A549 (cell line): ENCODE data around the gene DAZAP1. TPM values are rescaled to one million over a fixed set of nuclear protein-coding genes. Genes with fewer than 3 reads are reported as not detected.

Experiments used
- ATAC-seq, 2 experiments: fragments of 200-7000 bp in 1 of 2; fragments of >200 bp in 1 of 2; cut with Nextera tagmentation in 1 of 2; cut with Tn5 transposase in 1 of 2; 3 replicates each; pipeline versions ENCODE4 v1.8.0 to v1.9.1; 2018 to 2020; ENCODE audit warnings: mild to moderate bottlenecking in 1 of 2, moderate library complexity in 1 of 2
- CTCF ChIA-PET: fragments of 300-600 bp; sonication (Branson Sonifier 250); formaldehyde crosslinking; extraction: SDS; loops from one replicate; lab custom pipeline; 2021; ENCODE audit warnings: antibody characterized with exemption, inconsistent platforms; lab: Yijun Ruan, JAX
- POLR2A ChIA-PET: fragments of 350-600 bp; formaldehyde crosslinking; extraction: SDS; loops from one replicate; lab custom pipeline; 2021; ENCODE audit warnings: antibody characterized with exemption, inconsistent platforms; lab: Yijun Ruan, JAX
- DNase-seq, 2 experiments: peaks; one replicate each; pipeline versions ENCODE4 v3.0.0 to v3.0.0-alpha.2; 2011 to 2016; ENCODE audit warnings: low read depth in 1 of 2, low spot score in 1 of 2
- FAIRE-seq: peaks from 2 replicates; lab custom pipeline; 2011; peaks lifted over from hg19 to GRCh38; lab: Jason Lieb, UNC
- H3K27ac ChIP-seq, 2 experiments: fragments of >200 bp; sonication (Bioruptor Twin); formaldehyde crosslinking; 3 replicates each; pipeline ENCODE4 v1.5.1; 2016 to 2017
- H3K4me1 ChIP-seq: fragments of >200 bp; sonication (Bioruptor Twin); formaldehyde crosslinking; 3 replicates; pipeline ENCODE4 v1.6.1; 2016
- H3K4me2 ChIP-seq: fragments of >200 bp; sonication (Bioruptor Twin); formaldehyde crosslinking; 3 replicates; pipeline ENCODE4 v1.6.1; 2016
- H3K4me3 ChIP-seq: fragments of >200 bp; sonication (Bioruptor Twin); formaldehyde crosslinking; 3 replicates; pipeline ENCODE4 v1.5.1; 2016
- H3K9me3 ChIP-seq: fragments of >200 bp; sonication (Bioruptor Twin); formaldehyde crosslinking; 3 replicates; pipeline ENCODE4 v1.6.1; 2016
- BCL3 ChIP-seq: fragments of >200 bp; sonication (Bioruptor Twin); formaldehyde crosslinking; IDR thresholded peaks from 3 replicates; pipeline ENCODE4 v1.6.1; 2016
- BHLHE40 ChIP-seq: IDR thresholded peaks from 2 replicates; pipeline ENCODE4 v1.6.1; 2012; ENCODE audit warnings: low read depth, low read length, inconsistent platforms
- CBX2 ChIP-seq: fragments of 200-600 bp; sonication (generic); IDR thresholded peaks from 2 replicates; pipeline ENCODE4 v1.6.1; 2016; ENCODE audit warnings: low read depth, mild to moderate bottlenecking, borderline replicate concordance
- CBX8 ChIP-seq: fragments of 200-600 bp; sonication (generic); IDR thresholded peaks from 2 replicates; pipeline ENCODE4 v1.6.1; 2016
- CEBPB ChIP-seq, 2 experiments: fragments of >200 bp in 1 of 2; sonication (Bioruptor Twin) in 1 of 2; formaldehyde crosslinking in 1 of 2; IDR thresholded peaks; 2 replicates each; pipeline ENCODE4 v1.6.1; 2012 to 2016
- CTCF ChIP-seq: fragments of >200 bp; sonication (Bioruptor Twin); formaldehyde crosslinking; IDR thresholded peaks from 3 replicates; pipeline ENCODE4 v1.5.1; 2016
- ELK1 ChIP-seq: fragments of 150-350 bp; IDR thresholded peaks from 2 replicates; pipeline ENCODE4 v1.6.1; 2014; ENCODE audit warnings: low read depth, mild to moderate bottlenecking, low read length
- EP300 ChIP-seq, 2 experiments: fragments of >200 bp; sonication (Bioruptor Twin); formaldehyde crosslinking; IDR thresholded peaks; 2 replicates in 1 of 2; 3 replicates in 1 of 2; pipeline ENCODE4 v1.6.1; 2016 to 2017
- ESRRA ChIP-seq: fragments of 150-350 bp; IDR thresholded peaks from 2 replicates; pipeline ENCODE4 v1.6.1; 2014; ENCODE audit warnings: mild to moderate bottlenecking, low read length, borderline replicate concordance
- FOXS1 ChIP-seq: fragments of 250-450 bp; sonication (Bioruptor Pico); IDR thresholded peaks from 2 replicates; pipeline ENCODE4 v1.5.0; 2020; ENCODE audit warnings: mild to moderate bottlenecking, moderate library complexity
- GATA3 ChIP-seq: IDR thresholded peaks from 2 replicates; pipeline ENCODE4 v1.6.1; 2012; ENCODE audit warnings: borderline replicate concordance
- HEYL ChIP-seq: fragments of 250-450 bp; sonication (Bioruptor Pico); IDR thresholded peaks from 2 replicates; pipeline ENCODE4 v1.8.0; 2021; ENCODE audit warnings: mild to moderate bottlenecking, moderate library complexity
- HOXA7 ChIP-seq: fragments of 250-450 bp; sonication (Bioruptor Pico); IDR thresholded peaks from 2 replicates; pipeline ENCODE4 v1.5.0; 2020; ENCODE audit warnings: mild to moderate bottlenecking, moderate library complexity
- JUNB ChIP-seq: fragments of >200 bp; sonication (Bioruptor Twin); formaldehyde crosslinking; IDR thresholded peaks from 2 replicates; pipeline ENCODE4 v1.6.1; 2016
- KDM1A ChIP-seq: fragments of 200-600 bp; sonication (generic); IDR thresholded peaks from 2 replicates; pipeline ENCODE4 v1.6.1; 2016; ENCODE audit warnings: low read depth, mild to moderate bottlenecking
- MAFK ChIP-seq: fragments of 450-650 bp; IDR thresholded peaks from 2 replicates; pipeline ENCODE4 v1.6.1; 2014; ENCODE audit not compliant: partially characterized antibody
- PHF8 ChIP-seq: fragments of 200-600 bp; sonication (generic); IDR thresholded peaks from 2 replicates; pipeline ENCODE4 v1.6.1; 2016; ENCODE audit warnings: low read depth, mild to moderate bottlenecking, antibody characterized with exemption, moderate library complexity, borderline replicate concordance
- POLR2AphosphoS2 ChIP-seq: conservative IDR thresholded peaks from 2 replicates; pipeline ENCODE4 v1.6.1; 2012; ENCODE audit warnings: low read length, improper control_type of control experiment, inconsistent platforms
- RARB ChIP-seq: fragments of 250-450 bp; sonication (Bioruptor Pico); IDR thresholded peaks from 2 replicates; pipeline ENCODE4 v1.8.0; 2021; ENCODE audit warnings: mild to moderate bottlenecking, moderate library complexity
- RCOR1 ChIP-seq: fragments of 150-350 bp; IDR thresholded peaks from 2 replicates; pipeline ENCODE4 v1.6.1; 2014; ENCODE audit warnings: antibody characterized with exemption, low read length, low read depth
- ZFP36 ChIP-seq: fragments of 450-650 bp; IDR thresholded peaks from 2 replicates; pipeline ENCODE4 v1.6.1; 2014; ENCODE audit warnings: borderline replicate concordance; ENCODE audit not compliant: partially characterized antibody
- ZSCAN20 ChIP-seq: fragments of 250-450 bp; sonication (Bioruptor Pico); IDR thresholded peaks from 2 replicates; pipeline ENCODE4 v1.8.0; 2022; ENCODE audit warnings: mild to moderate bottlenecking, moderate library complexity
- WGBS: methylation state at CpG from one replicate; pipeline ENCODE4 v1.1.6; 2017; ENCODE audit errors: missing lambda C conversion rate; 5-methylcytosine and 5-hydroxymethylcytosine counted together
- polyA plus RNA-seq, 4 experiments: library from polyadenylated mRNA; depleted of rRNA in 3 of 4; stranded (reverse); fragments of >200 nt; fragmentation: RNase III in 1 of 4; extraction: RNeasy Plus Mini Kit Qiagen cat#74134 plus additional on column Dnase treatment in 1 of 4; gene quantifications; 2 replicates in 3 of 4; 3 replicates in 1 of 4; pipeline ENCODE4 v1.2.3, GENCODE V29; 2011 to 2017

Gene DAZAP1
- polyA plus RNA-seq, 2 of the 4 experiments (the other 2 are of a cell fraction): 58.9 to 86.3 TPM

GRCh38 chr19:1453525-1454364 is 46.4 kb downstream of the DAZAP1 start:
- H3K4me2 ChIP-seq: 0 out of 3 replicates have a peak overlapping the region, but pooled peaks have one; percentile 10
- H3K9me3 ChIP-seq: no peaks in the 10 kb centered on the region
- H3K4me1 ChIP-seq: peaks cover 13% of the 10 kb centered on the region; the same call in 2 of the 3 replicates
- POLR2A ChIA-PET: interaction anchor here (0.7 to 0.9 kb wide), 2 partner anchors 8 to 60 kb away, joined by 3 read pairs; no protein-coding TSS in a partner anchor
- CTCF ChIA-PET: interaction anchor here (0.8 to 4.4 kb wide), 5 partner anchors 9 to 211 kb away, joined by 3 to 34 read pairs (median 3); no protein-coding TSS in a partner anchor
- H3K4me3 ChIP-seq: no peak overlapping the region
- no peak overlapping the region for H3K27ac ChIP-seq
- peak in 1 of 2 experiments; percentile 64 for DNase-seq
- ATAC-seq: peak; percentile 9 to 48; a peak in 5 of 6 replicates
- no peak for FAIRE-seq
- TF ChIP-seq RCOR1 (no peak), HOXA7 (no peak), HEYL (no peak), GATA3 (no peak)
- 68% methylated on average over 7 of the region's 33 CpGs for WGBS

- WGBS: 41% methylated on average over 19 of the region's 22 CpGs
- ChIA-PET POLR2A (no interaction called here), CTCF (interaction anchor here (0.6 to 4.4 kb wide), 3 partner anchors 10 to 59 kb away, joined by 3 to 34 read pairs (median 3); no protein-coding TSS in a partner anchor)
- ATAC-seq: no peak; a peak in 2 of 6 replicates
- Histone ChIP-seq H3K27ac (no peak overlapping the region), H3K4me3 (no peak overlapping the region), H3K4me1 (peaks cover 10% of the 10 kb centered on the region; the same call in 2 of the 3 replicates), H3K4me2 (peak overlapping the region; percentile 59), H3K9me3 (no peaks in the 10 kb centered on the region)
- FAIRE-seq: no peak
- DNase-seq: no peak
- TF ChIP-seq FOXS1 (CRISPR knock-in tag) (no peak), ELK1 (no peak), RARB (CRISPR knock-in tag) (no peak), ESRRA (no peak), ZFP36 (no peak), MAFK (no peak), CEBPB (IDR thresholded peaks at IDR 0.05) (no peak)
These were observed 47.6 kb downstream of the DAZAP1 start for GRCh38 chr19:1455002-1455335.

GRCh38 chr19:1455336-1456120 is 48.1 kb downstream of the DAZAP1 start:
- FAIRE-seq (no peak), DNase-seq (peak; percentile 56 to 88)
- Histone ChIP-seq H3K4me3 (no peak overlapping the region), H3K27ac (no peak overlapping the region), H3K4me1 (peaks cover 10% of the 10 kb centered on the region; the same call in 2 of the 3 replicates), H3K9me3 (no peaks in the 10 kb centered on the region)
- ChIA-PET POLR2A (interaction anchor here (0.8 kb wide), 1 partner anchor 35 kb away, joined by 4 read pairs; the partner anchor contains the start of gene REEP6), CTCF (interaction anchor here (0.6 to 4.4 kb wide), 4 partner anchors 11 to 59 kb away, joined by 3 to 34 read pairs (median 7); no protein-coding TSS in a partner anchor)
- 33% methylated on average over 32 of the region's 42 CpGs for WGBS
- TF ChIP-seq ESRRA (no peak), BCL3 (no peak), KDM1A (no peak), PHF8 (no peak), ELK1 (no peak), CBX8 (no peak), JUNB (no peak), CEBPB (IDR thresholded peaks at IDR 0.05) (no peak), EP300 (IDR thresholded peaks at IDR 0.05) (no peak), BHLHE40 (no peak), CBX2 (no peak), ZFP36 (no peak), ZSCAN20 (CRISPR knock-in tag) (no peak), POLR2AphosphoS2 (no peak), CTCF (no peak)
- TF ChIP-seq, all 56 proteins: peak for 0
- ATAC-seq: peak; percentile 42 to 66; a peak in 5 of 6 replicates
- H3K4me2 ChIP-seq: peak overlapping the region; percentile 59
